Breast epithelium (tissue), 3 donors: ENCODE measurements around the gene RHEB.

Experiments
- POLR2AphosphoS5 ChIP-seq, 3 donors: sonication (generic); formaldehyde crosslinking; IDR thresholded peaks; one replicate each; pipeline ENCODE4 v1.6.1; 2017; ENCODE audit warnings: antibody characterized with exemption in 3 of 3
- TF ChIP-seq, protein P1 (sequence below), 3 donors: fragments of 450-650 bp; IDR thresholded peaks; one replicate each; pipeline ENCODE4 v1.5.1; 2016 to 2017; ENCODE audit warnings: antibody characterized with exemption in 3 of 3, mild to moderate bottlenecking in 3 of 3, moderate library complexity in 3 of 3

DNA sequence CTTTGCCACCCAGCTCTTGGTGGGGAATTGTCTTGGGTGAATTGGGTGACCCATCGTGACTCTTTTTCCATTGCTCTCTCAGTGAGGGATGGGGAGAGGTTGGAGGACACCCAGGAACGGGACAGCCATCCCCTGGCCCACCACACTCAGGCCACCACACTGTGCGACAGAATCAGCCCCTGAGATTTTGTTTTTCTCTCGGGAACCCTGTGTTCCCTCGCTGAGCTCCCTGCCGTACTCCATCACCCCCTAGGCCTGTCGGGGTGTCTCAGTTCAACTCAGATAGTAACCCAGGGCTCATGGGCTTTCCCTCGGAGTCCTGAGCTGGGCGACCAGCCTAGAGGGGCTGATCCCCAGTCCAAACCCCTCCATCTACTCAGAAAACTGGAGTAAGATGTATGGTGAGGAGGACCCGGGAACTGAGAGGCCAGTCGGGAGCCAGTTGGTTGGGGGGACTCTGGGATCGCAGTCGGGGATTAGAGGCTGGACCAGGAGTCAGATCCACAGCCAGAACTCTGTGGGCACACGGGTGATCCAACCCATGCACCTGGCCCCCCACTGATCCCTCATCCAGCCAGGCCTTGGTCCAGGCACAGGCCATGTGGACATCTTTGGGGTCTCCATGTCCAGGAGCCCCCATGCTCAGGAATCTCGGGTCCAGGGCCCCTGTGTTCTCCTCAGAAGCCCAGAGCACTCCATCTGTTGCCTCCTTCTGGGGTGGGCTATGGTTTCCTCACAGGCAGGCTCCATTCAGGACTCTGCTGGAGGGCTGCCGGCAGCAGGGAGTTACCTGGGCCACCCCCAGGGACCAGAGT lies 89.1 kb downstream of the RHEB start:
- TF ChIP-seq, protein P1, sequence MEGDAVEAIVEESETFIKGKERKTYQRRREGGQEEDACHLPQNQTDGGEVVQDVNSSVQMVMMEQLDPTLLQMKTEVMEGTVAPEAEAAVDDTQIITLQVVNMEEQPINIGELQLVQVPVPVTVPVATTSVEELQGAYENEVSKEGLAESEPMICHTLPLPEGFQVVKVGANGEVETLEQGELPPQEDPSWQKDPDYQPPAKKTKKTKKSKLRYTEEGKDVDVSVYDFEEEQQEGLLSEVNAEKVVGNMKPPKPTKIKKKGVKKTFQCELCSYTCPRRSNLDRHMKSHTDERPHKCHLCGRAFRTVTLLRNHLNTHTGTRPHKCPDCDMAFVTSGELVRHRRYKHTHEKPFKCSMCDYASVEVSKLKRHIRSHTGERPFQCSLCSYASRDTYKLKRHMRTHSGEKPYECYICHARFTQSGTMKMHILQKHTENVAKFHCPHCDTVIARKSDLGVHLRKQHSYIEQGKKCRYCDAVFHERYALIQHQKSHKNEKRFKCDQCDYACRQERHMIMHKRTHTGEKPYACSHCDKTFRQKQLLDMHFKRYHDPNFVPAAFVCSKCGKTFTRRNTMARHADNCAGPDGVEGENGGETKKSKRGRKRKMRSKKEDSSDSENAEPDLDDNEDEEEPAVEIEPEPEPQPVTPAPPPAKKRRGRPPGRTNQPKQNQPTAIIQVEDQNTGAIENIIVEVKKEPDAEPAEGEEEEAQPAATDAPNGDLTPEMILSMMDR (IDR thresholded peaks at IDR 0.05): no peak
- no peak for TF ChIP-seq POLR2AphosphoS5 (IDR thresholded peaks at IDR 0.05)
